GM04504 (cell line): ENCODE data around the gene C19orf12.
"Not testable (repeated sequence)": the region's sequence is repeated elsewhere in the genome, so short reads cannot be mapped to it uniquely, and the experiment has no call there.

ENCODE experiments used
- DNase-seq: peaks from one replicate; pipeline ENCODE4 v3.0.0-alpha.2; 2012; ENCODE audit warnings: low read depth

C19orf12 gene

GRCh38 chr19:29675120-29675649, 39.9 kb downstream of the C19orf12 start:
- DNase-seq, result no peak

GRCh38 chr19:29674374-29675119, 40.5 kb downstream of the C19orf12 start:
- no peak for DNase-seq

GRCh38 chr19:29673451-29674371, 41.4 kb downstream of the C19orf12 start:
- DNase-seq, result no peak

GRCh38 chr19:29672933-29673336, 42.1 kb downstream of the C19orf12 start:
- no peak for DNase-seq

- DNase-seq, result no peak
These were observed 42.6 kb downstream of the C19orf12 start for GRCh38 chr19:29672319-29672932.

- DNase-seq, result no peak
These were observed 43.5 kb downstream of the C19orf12 start for GRCh38 chr19:29671393-29672160.

GRCh38 chr19:29671026-29671392, 44.1 kb downstream of the C19orf12 start:
- DNase-seq, result not testable (repeated sequence)

GRCh38 chr19:29670255-29670654, 44.8 kb downstream of the C19orf12 start:
- no peak for DNase-seq

- DNase-seq, result no peak
These were observed 46.1 kb downstream of the C19orf12 start for GRCh38 chr19:29668746-29669609.

- DNase-seq, result no peak
These were observed 47.1 kb downstream of the C19orf12 start for GRCh38 chr19:29667901-29668341.

- no peak for DNase-seq
These were observed 47.7 kb downstream of the C19orf12 start for GRCh38 chr19:29667387-29667783.

- DNase-seq, result peak; percentile 57
These were observed 48.3 kb downstream of the C19orf12 start for GRCh38 chr19:29666578-29667386.

GRCh38 chr19:29665826-29666577, 49.1 kb downstream of the C19orf12 start:
- no peak for DNase-seq

- DNase-seq, result peak; percentile 59
These were observed 49.7 kb downstream of the C19orf12 start, which contains the start of gene PLEKHF1 for GRCh38 chr19:29665215-29665825. Gene PLEKHF1, plus strand, starts transcription at chr19:29665461. Its CDS starts 8,379 bp downstream, at chr19:29673840.

GRCh38 chr19:29664753-29665214, 50.3 kb downstream of the C19orf12 start:
- DNase-seq, result no peak

- no peak for DNase-seq
These were observed 51.0 kb downstream of the C19orf12 start for GRCh38 chr19:29663861-29664752.
